Measurements from ENCODE around the gene SNAP91.
"Not testable (repeated sequence)": the region's sequence is repeated elsewhere in the genome, so short reads cannot be mapped to it uniquely, and the experiment has no call there.

The SNAP91 gene

DNA sequence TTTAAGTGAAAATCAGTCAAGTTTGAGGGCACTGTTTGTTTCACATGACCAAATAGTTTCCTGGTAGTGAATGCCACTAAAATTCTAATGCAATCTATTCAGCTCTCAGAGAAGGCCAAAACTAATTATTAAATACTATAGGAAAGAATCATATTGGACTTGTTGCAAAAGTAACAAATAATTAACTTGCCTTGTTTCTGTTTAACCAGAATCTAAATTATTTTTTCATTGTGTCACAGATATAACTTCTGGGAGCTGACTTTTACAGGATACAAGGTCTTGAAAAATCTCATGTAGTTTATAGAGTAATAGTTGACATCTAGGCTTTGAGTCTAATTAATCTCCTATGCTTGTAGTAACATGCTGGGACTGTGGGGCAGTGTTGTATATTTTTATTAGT is 152.0 kb downstream of the SNAP91 start:
- Histone ChIP-seq H3K27ac (ENCODE audit: insufficient read depth, low read depth, low read length, poor library complexity, severe bottlenecking) (no peak overlapping the region), H3K36me3 (ENCODE audit: control insufficient read depth, insufficient read depth, low read length) (no peaks in the 10 kb centered on the region), H3K4me1 (ENCODE audit: control insufficient read depth, insufficient read depth, low read length) (no peaks in the 10 kb centered on the region), H3K9me3 (ENCODE audit: control insufficient read depth, low read length) (no peaks in the 10 kb centered on the region), H3K27me3 (ENCODE audit: control insufficient read depth, insufficient read depth, low read length, poor library complexity, severe bottlenecking) (no peaks in the 10 kb centered on the region), H3K4me3 (ENCODE audit: insufficient read depth, low read depth, low read length) (no peak overlapping the region)

GRCh38 chr6:83551748-83552147 is 157.2 kb downstream of the SNAP91 start:
- not testable (repeated sequence) for H3K4me3 ChIP-seq (ENCODE audit: insufficient read depth, low read depth, low read length); H3K27me3 ChIP-seq (ENCODE audit: control insufficient read depth, insufficient read depth, low read length, poor library complexity, severe bottlenecking); H3K36me3 ChIP-seq (ENCODE audit: control insufficient read depth, insufficient read depth, low read length); H3K27ac ChIP-seq (ENCODE audit: insufficient read depth, low read depth, low read length, poor library complexity, severe bottlenecking); H3K9me3 ChIP-seq (ENCODE audit: control insufficient read depth, low read length); H3K4me1 ChIP-seq (ENCODE audit: control insufficient read depth, insufficient read depth, low read length)
- 90 to 95% methylated on average over 4 of the region's 4 CpGs for WGBS, 2 experiments

- 84 to 97% methylated on average over 2 of the region's 5 CpGs for WGBS, 2 experiments
- H3K4me1 ChIP-seq (ENCODE audit: control insufficient read depth, insufficient read depth, low read length); H3K36me3 ChIP-seq (ENCODE audit: control insufficient read depth, insufficient read depth, low read length); H3K27ac ChIP-seq (ENCODE audit: insufficient read depth, low read depth, low read length, poor library complexity, severe bottlenecking); H3K9me3 ChIP-seq (ENCODE audit: control insufficient read depth, low read length); H3K27me3 ChIP-seq (ENCODE audit: control insufficient read depth, insufficient read depth, low read length, poor library complexity, severe bottlenecking); H3K4me3 ChIP-seq (ENCODE audit: insufficient read depth, low read depth, low read length): not testable (repeated sequence)
Observed at GRCh38 chr6:83550482-83550881, 158.4 kb downstream of the SNAP91 start.

- Histone ChIP-seq H3K36me3 (ENCODE audit: control insufficient read depth, insufficient read depth, low read length) (no peaks in the 10 kb centered on the region), H3K4me3 (ENCODE audit: insufficient read depth, low read depth, low read length) (no peak overlapping the region), H3K27ac (ENCODE audit: insufficient read depth, low read depth, low read length, poor library complexity, severe bottlenecking) (no peak overlapping the region), H3K9me3 (ENCODE audit: control insufficient read depth, low read length) (no peaks in the 10 kb centered on the region), H3K27me3 (ENCODE audit: control insufficient read depth, insufficient read depth, low read length, poor library complexity, severe bottlenecking) (no peaks in the 10 kb centered on the region), H3K4me1 (ENCODE audit: control insufficient read depth, insufficient read depth, low read length) (no peaks in the 10 kb centered on the region)
- WGBS, 2 experiments, result 81 to 89% methylated on average over 5 of the region's 5 CpGs
Observed at GRCh38 chr6:83546636-83547035, 162.3 kb downstream of the SNAP91 start.

- 85 to 86% methylated on average over 3 to 4 of the region's 4 CpGs for WGBS, 2 experiments
- H3K4me3 ChIP-seq (ENCODE audit: insufficient read depth, low read depth, low read length), result no peak overlapping the region
- H3K27me3 ChIP-seq (ENCODE audit: control insufficient read depth, insufficient read depth, low read length, poor library complexity, severe bottlenecking), result no peaks in the 10 kb centered on the region
- no peaks in the 10 kb centered on the region for H3K9me3 ChIP-seq (ENCODE audit: control insufficient read depth, low read length)
- no peaks in the 10 kb centered on the region for H3K36me3 ChIP-seq (ENCODE audit: control insufficient read depth, insufficient read depth, low read length)
- H3K27ac ChIP-seq (ENCODE audit: insufficient read depth, low read depth, low read length, poor library complexity, severe bottlenecking), result no peak overlapping the region
- H3K4me1 ChIP-seq (ENCODE audit: control insufficient read depth, insufficient read depth, low read length), result no peaks in the 10 kb centered on the region
Observed at GRCh38 chr6:83539678-83540077, 169.2 kb downstream of the SNAP91 start.

DNA sequence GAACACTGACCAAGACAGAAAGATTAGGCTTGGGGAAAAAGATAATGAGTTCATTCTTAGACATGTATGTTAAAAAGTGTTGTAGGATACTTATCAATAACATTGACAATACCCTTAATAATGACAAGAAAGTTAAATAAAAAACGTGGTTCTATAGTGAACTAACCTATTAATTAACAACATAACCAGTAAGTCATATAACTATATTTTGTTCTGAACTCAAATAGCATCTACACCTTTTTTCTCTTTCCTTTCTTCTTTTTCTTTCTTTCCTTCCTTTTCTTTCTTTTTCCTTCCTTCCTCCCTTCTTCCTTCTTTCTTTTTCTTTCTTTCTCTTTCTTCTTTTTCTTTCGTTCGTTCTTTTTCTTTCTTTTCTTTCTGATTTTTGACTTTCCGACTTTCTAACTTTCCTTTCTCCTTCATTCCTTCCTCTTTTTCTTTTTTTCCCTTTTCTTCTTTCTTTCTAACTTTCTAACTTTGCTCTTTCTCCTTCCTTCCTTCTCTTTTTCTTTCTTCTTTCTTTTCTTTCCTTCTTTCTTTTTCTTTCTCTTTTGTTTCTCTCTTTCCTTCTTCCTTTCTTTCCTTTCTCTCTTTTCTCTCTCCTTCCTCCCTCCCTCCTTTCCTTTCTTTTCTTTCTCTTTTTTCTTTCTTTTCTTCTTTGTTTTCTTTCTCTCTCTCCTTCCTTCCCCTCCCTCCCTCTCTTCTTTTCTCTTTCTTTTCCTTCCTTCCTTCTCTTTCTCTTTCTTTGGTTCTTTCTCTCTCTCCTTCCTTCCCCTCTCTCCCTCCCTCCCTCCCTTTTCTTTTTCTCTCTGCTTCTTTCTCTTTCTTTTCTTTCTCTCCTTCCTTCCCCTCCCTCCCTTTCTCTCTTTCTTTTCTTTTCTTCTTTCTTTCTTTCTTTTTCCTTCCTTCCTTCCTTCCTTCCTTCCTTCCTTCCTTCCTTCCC is 172.0 kb downstream of the SNAP91 start:
- Histone ChIP-seq H3K9me3 (ENCODE audit: control insufficient read depth, low read length) (no peaks in the 10 kb centered on the region), H3K4me1 (ENCODE audit: control insufficient read depth, insufficient read depth, low read length) (no peaks in the 10 kb centered on the region), H3K27me3 (ENCODE audit: control insufficient read depth, insufficient read depth, low read length, poor library complexity, severe bottlenecking) (no peaks in the 10 kb centered on the region), H3K4me3 (ENCODE audit: insufficient read depth, low read depth, low read length) (no peak overlapping the region), H3K27ac (ENCODE audit: insufficient read depth, low read depth, low read length, poor library complexity, severe bottlenecking) (no peak overlapping the region), H3K36me3 (ENCODE audit: control insufficient read depth, insufficient read depth, low read length) (no peaks in the 10 kb centered on the region)
- 77 to 91% methylated on average over 3 to 4 of the region's 4 CpGs for WGBS, 2 experiments

- Histone ChIP-seq H3K9me3 (ENCODE audit: control insufficient read depth, low read length) (no peaks in the 10 kb centered on the region), H3K4me3 (ENCODE audit: insufficient read depth, low read depth, low read length) (no peak overlapping the region), H3K27ac (ENCODE audit: insufficient read depth, low read depth, low read length, poor library complexity, severe bottlenecking) (no peak overlapping the region), H3K36me3 (ENCODE audit: control insufficient read depth, insufficient read depth, low read length) (no peaks in the 10 kb centered on the region), H3K4me1 (ENCODE audit: control insufficient read depth, insufficient read depth, low read length) (no peaks in the 10 kb centered on the region), H3K27me3 (ENCODE audit: control insufficient read depth, insufficient read depth, low read length, poor library complexity, severe bottlenecking) (no peaks in the 10 kb centered on the region)
- 52 to 58% methylated on average over 5 of the region's 5 CpGs for WGBS, 2 experiments
Observed at GRCh38 chr6:83536034-83536646, 172.8 kb downstream of the SNAP91 start.

DNA sequence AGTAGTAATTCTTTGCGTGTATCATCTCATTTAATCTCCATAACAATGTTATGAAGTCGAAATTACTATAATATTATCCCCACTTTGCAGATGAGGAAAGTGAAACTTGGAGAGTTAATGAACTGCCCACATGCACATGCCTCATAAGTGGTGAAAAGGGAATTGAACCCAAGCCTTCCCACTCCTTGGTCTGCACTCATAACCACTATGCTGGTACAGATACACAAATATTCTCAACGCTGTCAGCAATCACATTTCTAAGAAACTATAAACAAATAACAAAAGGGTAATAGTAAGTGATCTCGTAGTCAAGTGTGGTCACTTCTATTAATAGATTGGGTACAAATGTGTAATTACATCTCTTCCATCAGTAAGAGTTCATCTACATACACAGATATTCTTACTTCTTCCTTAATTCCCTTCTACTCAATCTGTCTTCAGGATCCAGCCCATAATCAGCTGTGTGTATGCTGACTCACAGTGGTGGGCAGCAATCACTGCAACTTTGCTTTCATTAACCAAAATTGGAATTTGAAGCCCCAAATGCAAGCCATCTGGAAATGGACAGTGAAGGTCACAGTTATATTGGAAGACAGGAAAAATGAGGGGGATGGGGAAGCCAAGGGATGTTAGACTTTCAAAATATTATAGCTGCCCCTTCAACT is 190.0 kb downstream of the SNAP91 start:
- H3K4me1 ChIP-seq (ENCODE audit: control insufficient read depth, insufficient read depth, low read length), result no peaks in the 10 kb centered on the region
- H3K36me3 ChIP-seq (ENCODE audit: control insufficient read depth, insufficient read depth, low read length), result no peaks in the 10 kb centered on the region
- H3K9me3 ChIP-seq (ENCODE audit: control insufficient read depth, low read length), result no peaks in the 10 kb centered on the region
- WGBS, 2 experiments, result 90% methylated on average over 2 of the region's 4 CpGs; no CpG with 5 or more reads in 1 of the 2 experiments
- H3K4me3 ChIP-seq (ENCODE audit: insufficient read depth, low read depth, low read length), result no peak overlapping the region
- no peaks in the 10 kb centered on the region for H3K27me3 ChIP-seq (ENCODE audit: control insufficient read depth, insufficient read depth, low read length, poor library complexity, severe bottlenecking)
- H3K27ac ChIP-seq (ENCODE audit: insufficient read depth, low read depth, low read length, poor library complexity, severe bottlenecking), result no peak overlapping the region

DNA sequence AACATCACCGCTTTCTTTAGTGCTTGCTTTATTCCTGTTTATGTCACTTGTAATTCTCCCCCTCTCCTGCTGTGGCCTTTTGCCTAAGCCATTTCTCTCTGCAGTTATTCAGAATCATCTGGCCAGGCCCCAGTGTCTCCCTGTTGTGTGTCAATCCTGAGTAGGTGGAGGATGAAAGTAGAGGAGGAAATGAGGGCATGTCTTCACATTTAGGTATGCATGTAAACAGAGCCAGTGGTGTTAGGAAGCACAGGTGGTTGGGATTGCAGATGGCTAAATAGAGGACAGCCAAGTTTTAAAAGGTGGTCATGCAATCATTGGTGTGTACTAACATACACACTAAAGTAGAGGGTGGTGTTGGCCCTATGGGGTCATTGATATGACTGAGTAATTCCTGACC is 191.4 kb downstream of the SNAP91 start:
- WGBS, 2 experiments, result 37 to 46% methylated on average over 1 of the region's 1 CpG
- H3K27me3 ChIP-seq (ENCODE audit: control insufficient read depth, insufficient read depth, low read length, poor library complexity, severe bottlenecking), result peaks cover 7% of the 10 kb centered on the region
- H3K4me3 ChIP-seq (ENCODE audit: insufficient read depth, low read depth, low read length), result no peak overlapping the region
- H3K27ac ChIP-seq (ENCODE audit: insufficient read depth, low read depth, low read length, poor library complexity, severe bottlenecking), result no peak overlapping the region
- H3K36me3 ChIP-seq (ENCODE audit: control insufficient read depth, insufficient read depth, low read length), result no peaks in the 10 kb centered on the region
- H3K4me1 ChIP-seq (ENCODE audit: control insufficient read depth, insufficient read depth, low read length), result peaks cover 8% of the 10 kb centered on the region
- H3K9me3 ChIP-seq (ENCODE audit: control insufficient read depth, low read length), result no peaks in the 10 kb centered on the region

DNA sequence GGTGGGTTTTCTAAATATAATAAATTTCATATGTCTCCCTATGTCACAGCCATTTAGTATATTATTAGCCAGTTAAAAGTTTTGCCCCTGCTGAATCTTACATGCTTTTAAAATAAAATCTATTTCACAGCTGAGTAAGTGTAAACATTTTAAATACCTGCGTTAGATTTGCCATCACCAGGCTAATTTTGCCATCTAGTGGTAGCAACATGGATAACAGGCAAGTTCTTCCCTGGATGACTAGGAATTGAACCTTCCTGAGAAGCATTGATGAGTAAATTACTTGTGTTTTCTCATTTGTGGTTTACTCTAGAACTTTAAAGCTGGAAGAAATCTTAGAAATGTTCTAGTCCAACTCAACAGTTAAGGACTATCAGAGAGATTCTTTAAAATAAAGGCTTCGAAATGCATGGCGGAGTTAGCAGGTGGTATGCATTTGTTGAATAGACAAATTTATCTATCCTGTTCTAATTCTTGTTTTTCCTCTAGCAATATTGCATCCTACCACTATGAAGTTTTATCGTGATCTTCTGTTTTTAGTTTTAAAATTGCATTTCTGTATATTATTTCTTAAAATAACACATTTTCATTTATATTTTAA is 193.9 kb downstream of the SNAP91 start:
- H3K36me3 ChIP-seq (ENCODE audit: control insufficient read depth, insufficient read depth, low read length), result no peaks in the 10 kb centered on the region
- peaks cover 7% of the 10 kb centered on the region for H3K27me3 ChIP-seq (ENCODE audit: control insufficient read depth, insufficient read depth, low read length, poor library complexity, severe bottlenecking)
- H3K4me1 ChIP-seq (ENCODE audit: control insufficient read depth, insufficient read depth, low read length), result peaks cover 8% of the 10 kb centered on the region
- H3K4me3 ChIP-seq (ENCODE audit: insufficient read depth, low read depth, low read length), result no peak overlapping the region
- WGBS, 2 experiments, result 25 to 60% methylated on average over 1 to 3 of the region's 4 CpGs
- H3K9me3 ChIP-seq (ENCODE audit: control insufficient read depth, low read length), result no peaks in the 10 kb centered on the region
- H3K27ac ChIP-seq (ENCODE audit: insufficient read depth, low read depth, low read length, poor library complexity, severe bottlenecking), result no peak overlapping the region

All from ectodermal cell (in vitro differentiated cells).